HCT116 (cell line): ENCODE measurements around the gene DACT3.

Source experiments
- CBX3 ChIP-seq: IDR thresholded peaks from 2 replicates; pipeline ENCODE4 v1.6.1; 2012; ENCODE audit warnings: low read depth
- CEBPB ChIP-seq: IDR thresholded peaks from 2 replicates; pipeline ENCODE4 v1.6.1; 2012; ENCODE audit warnings: low read depth
- EZH2 ChIP-seq: fragments of 200-600 bp; sonication (generic); IDR thresholded peaks from 2 replicates; pipeline ENCODE4 v1.6.1; 2017; ENCODE audit warnings: antibody characterized with exemption, mixed run types
- EZH2phosphoT487 ChIP-seq: fragments of 200-600 bp; IDR thresholded peaks from 2 replicates; pipeline ENCODE4 v1.6.1; 2018; ENCODE audit warnings: antibody characterized with exemption, borderline replicate concordance
- POLR2A ChIP-seq: IDR thresholded peaks from 2 replicates; pipeline ENCODE4 v1.7.0; 2011; ENCODE audit warnings: borderline replicate concordance; ENCODE audit not compliant: insufficient read depth, insufficient read length; ENCODE audit errors: extremely low read depth
- SIN3A ChIP-seq: IDR thresholded peaks from 2 replicates; pipeline ENCODE4 v1.6.1; 2012; ENCODE audit warnings: low read depth
- TCF7L2 ChIP-seq: IDR thresholded peaks from 2 replicates; pipeline ENCODE4 v1.7.0; 2011; ENCODE audit warnings: borderline replicate concordance, inconsistent platforms; ENCODE audit not compliant: insufficient read depth, insufficient read length; ENCODE audit errors: extremely low read depth
- TF ChIP-seq, protein P1 (sequence below): IDR thresholded peaks from 2 replicates; pipeline ENCODE4 v1.6.1; 2011; ENCODE audit warnings: mild to moderate bottlenecking, low read length, moderate library complexity; ENCODE audit not compliant: insufficient replicate concordance; ENCODE audit errors: extremely low read depth
- TF ChIP-seq, protein P2 (sequence below), 3 experiments: fragments of 200-600 bp in 1 of 3; sonication (generic) in 1 of 3; IDR thresholded peaks in 2 of 3; conservative IDR thresholded peaks in 1 of 3; 2 replicates each; pipeline ENCODE4 v1.5.1; 2012 to 2017; ENCODE audit warnings: low read depth in 2 of 3, low read length in 2 of 3, antibody characterized with exemption in 1 of 3, borderline replicate concordance in 1 of 3, control low read depth in 1 of 3, mild to moderate bottlenecking in 1 of 3, mixed read lengths in 1 of 3, mixed run types in 1 of 3, moderate library complexity in 1 of 3; ENCODE audit not compliant: insufficient read depth in 1 of 3
- TF ChIP-seq, protein P3 (sequence below): IDR thresholded peaks from 2 replicates; pipeline ENCODE4 v1.6.1; 2012

DNA sequence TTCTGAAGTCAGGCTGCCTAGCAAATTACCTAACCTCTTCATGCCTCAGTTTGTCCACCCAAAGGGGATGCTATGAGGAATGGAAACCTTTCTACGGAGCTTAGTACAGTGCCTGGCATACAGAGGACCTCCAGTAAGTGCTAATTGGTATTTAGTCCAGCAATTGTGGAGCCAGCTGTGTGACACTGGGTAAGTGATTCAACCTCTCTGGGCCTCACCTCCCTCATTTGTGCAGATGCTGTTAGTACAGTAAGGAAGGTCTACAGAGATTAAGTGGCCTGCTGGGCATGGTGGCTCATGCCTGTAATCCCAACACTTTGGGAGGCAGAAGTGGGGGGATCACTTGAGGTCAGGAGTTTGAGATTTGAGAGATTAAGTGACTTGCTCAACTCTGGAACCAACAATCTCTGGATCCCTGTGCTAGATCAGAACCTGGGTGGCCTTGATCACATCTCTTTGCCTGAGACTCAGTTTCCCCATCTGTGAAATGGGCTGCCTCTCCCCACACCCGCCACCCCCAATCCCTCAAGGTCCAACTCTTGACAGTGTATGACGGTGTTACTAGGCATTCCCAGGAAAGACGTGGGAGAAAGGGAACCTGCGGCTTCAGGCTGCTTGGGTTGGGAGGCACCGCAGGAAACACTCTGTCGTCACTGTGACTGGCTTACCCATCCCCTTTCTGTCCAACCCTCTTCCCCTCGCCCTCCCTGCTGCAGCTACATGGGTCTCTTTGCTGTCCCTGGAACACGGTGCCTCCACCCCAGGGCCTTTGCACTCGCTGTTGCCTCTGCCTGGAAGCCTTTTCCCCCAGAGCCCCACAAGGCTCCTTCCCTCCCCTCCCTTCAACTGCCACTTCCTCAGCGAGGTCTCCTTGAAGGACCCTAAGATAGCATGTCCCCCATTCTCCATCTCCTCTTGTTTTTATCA, 37.7 kb upstream of the DACT3 start:
- TF ChIP-seq, protein P1, sequence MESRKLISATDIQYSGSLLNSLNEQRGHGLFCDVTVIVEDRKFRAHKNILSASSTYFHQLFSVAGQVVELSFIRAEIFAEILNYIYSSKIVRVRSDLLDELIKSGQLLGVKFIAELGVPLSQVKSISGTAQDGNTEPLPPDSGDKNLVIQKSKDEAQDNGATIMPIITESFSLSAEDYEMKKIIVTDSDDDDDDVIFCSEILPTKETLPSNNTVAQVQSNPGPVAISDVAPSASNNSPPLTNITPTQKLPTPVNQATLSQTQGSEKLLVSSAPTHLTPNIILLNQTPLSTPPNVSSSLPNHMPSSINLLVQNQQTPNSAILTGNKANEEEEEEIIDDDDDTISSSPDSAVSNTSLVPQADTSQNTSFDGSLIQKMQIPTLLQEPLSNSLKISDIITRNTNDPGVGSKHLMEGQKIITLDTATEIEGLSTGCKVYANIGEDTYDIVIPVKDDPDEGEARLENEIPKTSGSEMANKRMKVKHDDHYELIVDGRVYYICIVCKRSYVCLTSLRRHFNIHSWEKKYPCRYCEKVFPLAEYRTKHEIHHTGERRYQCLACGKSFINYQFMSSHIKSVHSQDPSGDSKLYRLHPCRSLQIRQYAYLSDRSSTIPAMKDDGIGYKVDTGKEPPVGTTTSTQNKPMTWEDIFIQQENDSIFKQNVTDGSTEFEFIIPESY = no peak
- TF ChIP-seq EZH2 (no peak), CBX3 (no peak), SIN3A (no peak), POLR2A (no peak), EZH2phosphoT487 (no peak), CEBPB (no peak), TCF7L2 (no peak)
- TF ChIP-seq, protein P2, sequence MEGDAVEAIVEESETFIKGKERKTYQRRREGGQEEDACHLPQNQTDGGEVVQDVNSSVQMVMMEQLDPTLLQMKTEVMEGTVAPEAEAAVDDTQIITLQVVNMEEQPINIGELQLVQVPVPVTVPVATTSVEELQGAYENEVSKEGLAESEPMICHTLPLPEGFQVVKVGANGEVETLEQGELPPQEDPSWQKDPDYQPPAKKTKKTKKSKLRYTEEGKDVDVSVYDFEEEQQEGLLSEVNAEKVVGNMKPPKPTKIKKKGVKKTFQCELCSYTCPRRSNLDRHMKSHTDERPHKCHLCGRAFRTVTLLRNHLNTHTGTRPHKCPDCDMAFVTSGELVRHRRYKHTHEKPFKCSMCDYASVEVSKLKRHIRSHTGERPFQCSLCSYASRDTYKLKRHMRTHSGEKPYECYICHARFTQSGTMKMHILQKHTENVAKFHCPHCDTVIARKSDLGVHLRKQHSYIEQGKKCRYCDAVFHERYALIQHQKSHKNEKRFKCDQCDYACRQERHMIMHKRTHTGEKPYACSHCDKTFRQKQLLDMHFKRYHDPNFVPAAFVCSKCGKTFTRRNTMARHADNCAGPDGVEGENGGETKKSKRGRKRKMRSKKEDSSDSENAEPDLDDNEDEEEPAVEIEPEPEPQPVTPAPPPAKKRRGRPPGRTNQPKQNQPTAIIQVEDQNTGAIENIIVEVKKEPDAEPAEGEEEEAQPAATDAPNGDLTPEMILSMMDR (IDR thresholded peaks at IDR 0.05 in 2 of 3, conservative IDR thresholded peaks at IDR 0.05 in 1 of 3; ENCODE audit: borderline replicate concordance in 1 of 3, insufficient read depth in 1 of 3, low read depth in 2 of 3, low read length in 2 of 3) = no peak
- TF ChIP-seq, protein P3, sequence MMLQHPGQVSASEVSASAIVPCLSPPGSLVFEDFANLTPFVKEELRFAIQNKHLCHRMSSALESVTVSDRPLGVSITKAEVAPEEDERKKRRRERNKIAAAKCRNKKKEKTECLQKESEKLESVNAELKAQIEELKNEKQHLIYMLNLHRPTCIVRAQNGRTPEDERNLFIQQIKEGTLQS = no peak
